Caco-2 (cell line): Measurements from ENCODE around the gene GADD45G. TPM values are rescaled to one million over a fixed set of nuclear protein-coding genes. Genes with fewer than 3 reads are reported as not detected.
A peak's percentile ranks its signal among the peaks of the same experiment; 100 is the strongest.

Source experiments
- BruUV-seq: library from RNA; stranded (reverse); fragments of 400-500 nt; replicated peaks from 2 replicates; lab custom pipeline; 2021; lab: Mats Ljungman, UMichigan
- CTCF ChIA-PET: fragments of 300-600 bp; sonication (Branson Sonifier 250); formaldehyde crosslinking; loops from one replicate; lab custom pipeline; 2022; ENCODE audit warnings: antibody characterized with exemption; lab: Charles Lee
- POLR2A ChIA-PET: fragments of 300-600 bp; sonication (Branson Sonifier 250); formaldehyde crosslinking; loops from one replicate; lab custom pipeline; 2022; ENCODE audit warnings: antibody characterized with exemption; lab: Charles Lee
- DNase-seq, 2 experiments: peaks; one replicate each; pipeline versions ENCODE4 v3.0.0 to v3.0.0-alpha.2; 2020 to 2022
- H3K27me3 ChIP-seq: replicated peaks from 2 replicates; pipeline ENCODE4 v1.6.0; 2011; ENCODE audit warnings: low read length; ENCODE audit not compliant: control insufficient read depth, insufficient read depth
- H3K36me3 ChIP-seq: 2 replicates; pipeline ENCODE4 v1.5.1; 2011; ENCODE audit warnings: low read length; ENCODE audit not compliant: control insufficient read depth, insufficient read depth
- H3K4me1 ChIP-seq: fragments of 250-450 bp; sonication (Bioruptor Pico); 2 replicates; pipeline ENCODE4 v1.5.1; 2020; ENCODE audit warnings: mild to moderate bottlenecking
- H3K4me3 ChIP-seq: 2 replicates; pipeline ENCODE4 v1.5.1; 2011; ENCODE audit warnings: low read depth, mild to moderate bottlenecking, control low read depth, low read length
- H3K9me3 ChIP-seq: fragments of 250-450 bp; sonication (Bioruptor Pico); 2 replicates; pipeline ENCODE4 v1.5.1; 2020; ENCODE audit warnings: mild to moderate bottlenecking, moderate library complexity
- H3K27ac Mint-ChIP-seq: one replicate; pipeline ENCODE4 v1.8.0; 2022; ENCODE audit warnings: mixed read lengths; ENCODE audit not compliant: unreplicated experiment
- H3K27me3 Mint-ChIP-seq: one replicate; pipeline ENCODE4 v1.8.0; 2022; ENCODE audit warnings: mixed read lengths; ENCODE audit not compliant: insufficient read depth, unreplicated experiment
- H3K36me3 Mint-ChIP-seq: one replicate; pipeline ENCODE4 v1.8.0; 2022; ENCODE audit warnings: mild to moderate bottlenecking, mixed read lengths; ENCODE audit not compliant: insufficient read depth, unreplicated experiment
- H3K4me1 Mint-ChIP-seq: one replicate; pipeline ENCODE4 v1.8.0; 2022; ENCODE audit warnings: low read depth, mixed read lengths; ENCODE audit not compliant: unreplicated experiment
- H3K4me3 Mint-ChIP-seq: one replicate; pipeline ENCODE4 v1.8.0; 2022; ENCODE audit warnings: mild to moderate bottlenecking, moderate library complexity, mixed read lengths; ENCODE audit not compliant: unreplicated experiment
- H3K9me3 Mint-ChIP-seq: one replicate; pipeline ENCODE4 v1.8.0; 2022; ENCODE audit warnings: mixed read lengths; ENCODE audit not compliant: unreplicated experiment
- intact Hi-C: fragments of 100-400 bp; cut with micrococcal nuclease; formaldehyde crosslinking; loops from one replicate; pipeline ENCODE4 v1.10.0; 2022; ENCODE audit not compliant: unreplicated experiment
- total RNA-seq: library from RNA; stranded (reverse); gene quantifications from 2 replicates; pipeline ENCODE4 v1.2.3, GENCODE V29; 2022
- TF ChIP-seq, protein P1 (sequence below), 2 experiments: fragments of 200-600 bp in 1 of 2; IDR thresholded peaks; 1 replicate in 1 of 2; 2 replicates in 1 of 2; pipeline versions ENCODE4 v1.5.1 to v1.8.0; 2011 to 2022; ENCODE audit warnings: antibody characterized with exemption in 1 of 2, control low read depth in 1 of 2, inconsistent platforms in 1 of 2, low read depth in 1 of 2, low read length in 1 of 2, mild to moderate bottlenecking in 1 of 2, moderate library complexity in 1 of 2; ENCODE audit not compliant: insufficient read depth in 1 of 2, severe bottlenecking in 1 of 2, unreplicated experiment in 1 of 2

GADD45G gene
- total RNA-seq, 1 experiment from 2014 or later: 3.7 TPM

DNA sequence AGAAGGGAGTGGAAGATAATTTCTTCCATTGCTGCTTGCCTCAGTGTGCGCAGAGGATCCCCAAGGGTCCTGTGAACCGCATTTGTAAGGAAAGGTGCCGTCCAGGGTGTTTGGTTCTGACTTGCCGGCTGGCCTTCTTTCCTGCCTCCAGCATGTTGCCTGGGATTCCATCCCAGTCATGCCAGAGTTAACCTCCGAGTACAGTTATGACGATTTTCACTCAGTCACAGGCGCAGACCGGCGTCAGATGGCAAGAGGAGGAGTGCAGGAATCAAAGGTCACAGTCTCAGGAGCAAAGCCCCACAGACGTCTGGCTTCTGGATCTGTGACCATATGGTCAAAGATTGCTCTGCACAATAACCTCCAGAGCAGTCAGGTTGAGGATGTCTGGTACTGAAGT lies 5.9 kb upstream of the GADD45G start:
- Mint-ChIP-seq H3K36me3 (no peaks in the 10 kb centered on the region), H3K4me1 (peaks cover under 1% of the 10 kb centered on the region), H3K27me3 (no peaks in the 10 kb centered on the region), H3K27ac (no peak overlapping the region), H3K9me3 (no peaks in the 10 kb centered on the region), H3K4me3 (no peak overlapping the region)
- peak; percentile 14 to 50 for DNase-seq
- no peaks in the 10 kb centered on the region for H3K36me3 ChIP-seq
- TF ChIP-seq, protein P1, sequence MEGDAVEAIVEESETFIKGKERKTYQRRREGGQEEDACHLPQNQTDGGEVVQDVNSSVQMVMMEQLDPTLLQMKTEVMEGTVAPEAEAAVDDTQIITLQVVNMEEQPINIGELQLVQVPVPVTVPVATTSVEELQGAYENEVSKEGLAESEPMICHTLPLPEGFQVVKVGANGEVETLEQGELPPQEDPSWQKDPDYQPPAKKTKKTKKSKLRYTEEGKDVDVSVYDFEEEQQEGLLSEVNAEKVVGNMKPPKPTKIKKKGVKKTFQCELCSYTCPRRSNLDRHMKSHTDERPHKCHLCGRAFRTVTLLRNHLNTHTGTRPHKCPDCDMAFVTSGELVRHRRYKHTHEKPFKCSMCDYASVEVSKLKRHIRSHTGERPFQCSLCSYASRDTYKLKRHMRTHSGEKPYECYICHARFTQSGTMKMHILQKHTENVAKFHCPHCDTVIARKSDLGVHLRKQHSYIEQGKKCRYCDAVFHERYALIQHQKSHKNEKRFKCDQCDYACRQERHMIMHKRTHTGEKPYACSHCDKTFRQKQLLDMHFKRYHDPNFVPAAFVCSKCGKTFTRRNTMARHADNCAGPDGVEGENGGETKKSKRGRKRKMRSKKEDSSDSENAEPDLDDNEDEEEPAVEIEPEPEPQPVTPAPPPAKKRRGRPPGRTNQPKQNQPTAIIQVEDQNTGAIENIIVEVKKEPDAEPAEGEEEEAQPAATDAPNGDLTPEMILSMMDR (IDR thresholded peaks at IDR 0.05; ENCODE audit: insufficient read depth in 1 of 2, low read depth in 1 of 2, low read length in 1 of 2, severe bottlenecking in 1 of 2, unreplicated experiment in 1 of 2): no peak
- H3K4me1 ChIP-seq: peaks cover under 1% of the 10 kb centered on the region; the same call in 1 of the 2 replicates
- H3K9me3 ChIP-seq: no peaks in the 10 kb centered on the region
- CTCF ChIA-PET: interaction anchor here (1.3 to 1.6 kb wide), 2 partner anchors 401 to 503 kb away, joined by 7 to 8 read pairs; no protein-coding TSS in a partner anchor
- no peak overlapping the region for H3K4me3 ChIP-seq
- intact Hi-C loops: loop anchor here (1.0 kb wide), 1 partner anchor 503 kb away; no protein-coding TSS in a partner anchor
- H3K27me3 ChIP-seq: no peaks in the 10 kb centered on the region
- BruUV-seq: no TSS peak
- POLR2A ChIA-PET: no interaction called here

DNA sequence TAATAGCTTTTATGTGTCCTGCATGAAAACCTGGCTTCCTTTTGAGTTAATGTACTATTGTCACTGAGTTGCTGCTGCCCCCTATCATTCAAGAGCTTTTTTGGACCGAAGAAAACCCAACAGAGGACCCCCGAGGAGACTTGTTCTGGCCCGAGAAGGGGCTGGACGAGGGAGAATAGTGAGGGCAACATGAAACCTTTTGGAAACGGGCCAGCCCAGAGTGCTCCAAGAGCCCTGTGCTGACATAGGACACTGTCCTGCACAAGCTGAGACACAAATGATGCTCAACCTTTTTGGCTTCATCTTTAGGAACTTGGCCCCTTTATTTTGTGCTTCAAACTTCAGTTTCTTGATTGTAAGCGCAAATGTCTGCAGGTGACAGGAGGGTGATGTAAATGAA lies 4.0 kb upstream of the GADD45G start:
- Histone ChIP-seq H3K27me3 (no peaks in the 10 kb centered on the region), H3K36me3 (no peaks in the 10 kb centered on the region), H3K4me1 (no peaks in the 10 kb centered on the region), H3K9me3 (no peaks in the 10 kb centered on the region), H3K4me3 (no peak overlapping the region)
- no peaks in the 10 kb centered on the region for H3K4me1 Mint-ChIP-seq
- intact Hi-C loops: loop anchor here (10.0 kb wide), 1 partner anchor 204 kb away; no protein-coding TSS in a partner anchor
- TF ChIP-seq, protein P1 (IDR thresholded peaks at IDR 0.05; ENCODE audit: insufficient read depth in 1 of 2, low read depth in 1 of 2, low read length in 1 of 2, severe bottlenecking in 1 of 2, unreplicated experiment in 1 of 2): no peak
- H3K4me3 Mint-ChIP-seq: no peak overlapping the region
- ChIA-PET CTCF (interaction anchor here (0.6 to 1.0 kb wide), 2 partner anchors 8 to 218 kb away, joined by 3 read pairs; no protein-coding TSS in a partner anchor), POLR2A (no interaction called here)
- no peak overlapping the region for H3K27ac Mint-ChIP-seq
- H3K27me3 Mint-ChIP-seq: no peaks in the 10 kb centered on the region
- no TSS peak for BruUV-seq
- DNase-seq: no peak
- peaks cover 16% of the 10 kb centered on the region for H3K36me3 Mint-ChIP-seq
- H3K9me3 Mint-ChIP-seq: no peaks in the 10 kb centered on the region

DNA sequence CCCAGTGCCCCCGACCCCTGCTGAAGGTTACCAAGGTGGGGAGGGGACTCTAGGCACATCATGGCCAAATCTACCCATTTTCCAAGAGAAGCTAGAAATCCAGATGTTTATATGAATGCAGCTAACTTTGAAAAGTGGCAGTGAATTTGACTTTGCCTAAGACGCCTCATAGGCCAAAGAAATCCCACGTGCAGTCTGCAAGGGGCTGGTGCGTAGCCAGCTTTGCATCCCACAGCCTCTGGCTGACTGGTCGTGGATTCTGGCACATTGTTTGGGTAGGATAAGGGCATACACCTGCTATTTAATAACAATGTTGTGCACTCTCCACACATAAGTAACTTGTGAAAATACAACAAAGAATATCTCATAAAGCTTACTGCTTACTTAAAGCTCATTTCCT lies 3.5 kb upstream of the GADD45G start:
- ChIA-PET POLR2A (no interaction called here), CTCF (interaction anchor here (0.6 to 1.0 kb wide), 2 partner anchors 8 to 218 kb away, joined by 3 read pairs; no protein-coding TSS in a partner anchor)
- no peaks in the 10 kb centered on the region for H3K36me3 ChIP-seq
- no peak for DNase-seq
- Mint-ChIP-seq H3K36me3 (peaks cover 20% of the 10 kb centered on the region), H3K4me3 (no peak overlapping the region), H3K4me1 (no peaks in the 10 kb centered on the region), H3K27ac (no peak overlapping the region), H3K27me3 (no peaks in the 10 kb centered on the region), H3K9me3 (no peaks in the 10 kb centered on the region)
- no peaks in the 10 kb centered on the region for H3K4me1 ChIP-seq
- H3K4me3 ChIP-seq: no peak overlapping the region
- intact Hi-C loops: loop anchor here (10.0 kb wide), 1 partner anchor 203 kb away; no protein-coding TSS in a partner anchor
- H3K9me3 ChIP-seq: no peaks in the 10 kb centered on the region
- no TSS peak for BruUV-seq
- no peaks in the 10 kb centered on the region for H3K27me3 ChIP-seq
- TF ChIP-seq, protein P1 (IDR thresholded peaks at IDR 0.05; ENCODE audit: insufficient read depth in 1 of 2, low read depth in 1 of 2, low read length in 1 of 2, severe bottlenecking in 1 of 2, unreplicated experiment in 1 of 2): no peak
